ENCODE data around the gene PVALB. TPM values are rescaled to one million over a fixed set of nuclear protein-coding genes. Genes with fewer than 3 reads are reported as not detected.

Gene PVALB
- total RNA-seq, 1 donor, result not detected

- Histone ChIP-seq H2AFZ (ENCODE audit: low read length) (peak overlapping the region; percentile 77), H4K20me1 (ENCODE audit: insufficient read depth, low read length) (no peaks in the 10 kb centered on the region), H3K79me2 (ENCODE audit: insufficient read depth, low read length) (no peaks in the 10 kb centered on the region), H3K4me2 (ENCODE audit: insufficient read depth, low read length) (peak overlapping the region; percentile 19), H3K27me3 (ENCODE audit: insufficient read depth, low read length) (peaks cover 50% of the 10 kb centered on the region), H3K27ac (ENCODE audit: low read depth, low read length) (no peak overlapping the region), H3K4me3 (ENCODE audit: insufficient read depth, low read length) (no peak overlapping the region), H3K36me3 (ENCODE audit: insufficient read depth, low read length) (no peaks in the 10 kb centered on the region), H3K4me1 (ENCODE audit: insufficient read depth, low read length) (peaks cover 8% of the 10 kb centered on the region), H3K9me3 (ENCODE audit: low read depth, low read length) (no peaks in the 10 kb centered on the region)
- DNase-seq (ENCODE audit: insufficient read length, low spot score, missing footprints), result no peak
- peak; percentile 72 for TF ChIP-seq CTCF (IDR thresholded peaks at IDR 0.05; ENCODE audit: extremely low read depth, low read depth, low read length)
These were observed 36.7 kb upstream of the PVALB start for GRCh38 chr22:36853407-36854099.

DNA sequence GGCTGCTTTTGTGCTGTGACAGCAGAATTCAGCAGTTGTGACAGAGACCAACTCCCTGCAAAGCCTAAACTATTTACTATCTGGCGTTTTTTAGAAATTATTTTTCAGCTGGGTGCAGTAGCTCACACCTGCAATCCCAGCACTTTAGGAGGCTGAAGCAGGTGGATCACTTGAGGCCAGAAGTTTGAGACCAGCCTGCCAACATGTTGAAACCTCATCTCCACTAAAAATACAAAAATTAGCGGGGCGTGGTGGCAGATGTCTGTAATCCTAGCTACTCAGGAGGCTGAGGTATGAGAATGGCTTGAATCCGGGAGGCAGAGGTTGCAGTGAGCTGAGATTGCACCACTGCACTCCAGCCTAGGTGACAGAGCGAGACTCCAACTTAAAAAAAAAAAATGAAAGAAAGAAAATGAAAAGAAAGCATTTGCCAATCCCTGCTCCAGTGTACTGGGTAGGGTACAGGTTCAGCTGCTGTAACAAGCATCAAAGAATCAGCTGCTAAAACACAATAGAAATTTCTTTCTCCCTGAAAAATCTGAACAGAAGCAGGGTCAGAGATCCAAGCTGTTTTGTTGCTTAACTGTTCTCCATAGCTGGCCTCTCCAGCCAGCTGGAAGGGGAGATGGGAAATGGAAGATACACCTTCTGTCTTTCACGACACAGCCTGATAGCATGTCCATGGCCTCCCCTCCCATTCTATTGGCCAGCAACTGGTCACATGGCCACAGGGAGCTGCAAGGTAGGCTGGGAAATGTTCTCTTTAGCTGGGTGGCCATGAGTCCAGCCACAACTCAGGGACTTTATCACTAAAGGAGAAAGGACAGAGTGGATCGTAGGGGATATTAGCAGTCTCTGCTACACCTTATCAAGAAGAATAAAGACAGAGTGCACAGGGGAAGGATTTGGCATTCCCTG is 35.5 kb upstream of the PVALB start:
- Histone ChIP-seq H3K4me2 (ENCODE audit: insufficient read depth, low read length) (no peak overlapping the region), H4K20me1 (ENCODE audit: insufficient read depth, low read length) (no peaks in the 10 kb centered on the region), H2AFZ (ENCODE audit: low read length) (no peak overlapping the region), H3K79me2 (ENCODE audit: insufficient read depth, low read length) (no peaks in the 10 kb centered on the region), H3K27me3 (ENCODE audit: insufficient read depth, low read length) (peaks cover 46% of the 10 kb centered on the region), H3K4me1 (ENCODE audit: insufficient read depth, low read length) (peaks cover 8% of the 10 kb centered on the region), H3K4me3 (ENCODE audit: insufficient read depth, low read length) (no peak overlapping the region), H3K36me3 (ENCODE audit: insufficient read depth, low read length) (no peaks in the 10 kb centered on the region), H3K27ac (ENCODE audit: low read depth, low read length) (no peak overlapping the region), H3K9me3 (ENCODE audit: low read depth, low read length) (no peaks in the 10 kb centered on the region)
- no peak for DNase-seq (ENCODE audit: insufficient read length, low spot score, missing footprints)
- no peak for TF ChIP-seq CTCF (IDR thresholded peaks at IDR 0.05; ENCODE audit: extremely low read depth, low read depth, low read length)

DNA sequence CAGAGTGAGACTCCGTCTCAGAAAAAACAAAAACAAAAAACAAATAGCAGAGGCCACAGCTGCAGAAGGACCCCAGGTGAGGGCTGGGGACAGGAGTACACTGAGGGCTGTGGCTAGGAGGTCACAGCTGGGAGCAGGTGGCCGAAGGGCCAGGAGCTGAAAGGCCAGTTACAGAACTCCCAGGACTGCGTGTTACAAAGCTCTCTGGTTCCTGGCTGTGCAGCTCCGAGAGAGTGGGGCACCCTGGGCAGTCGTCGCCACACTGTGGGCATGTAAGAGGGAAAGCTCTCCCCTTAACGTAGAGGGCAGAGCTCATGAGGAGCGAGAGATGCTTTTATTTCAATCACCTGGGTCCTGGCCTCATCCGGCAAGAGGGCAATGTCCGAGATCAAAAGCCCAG is 33.8 kb upstream of the PVALB start:
- H3K4me3 ChIP-seq (ENCODE audit: insufficient read depth, low read length), result no peak overlapping the region
- DNase-seq (ENCODE audit: insufficient read length, low spot score, missing footprints), result no peak
- H3K4me2 ChIP-seq (ENCODE audit: insufficient read depth, low read length), result no peak overlapping the region
- no peaks in the 10 kb centered on the region for H3K79me2 ChIP-seq (ENCODE audit: insufficient read depth, low read length)
- H3K27me3 ChIP-seq (ENCODE audit: insufficient read depth, low read length), result peaks cover 46% of the 10 kb centered on the region
- H3K36me3 ChIP-seq (ENCODE audit: insufficient read depth, low read length), result no peaks in the 10 kb centered on the region
- TF ChIP-seq CTCF (IDR thresholded peaks at IDR 0.05; ENCODE audit: extremely low read depth, low read depth, low read length), result no peak
- H4K20me1 ChIP-seq (ENCODE audit: insufficient read depth, low read length), result no peaks in the 10 kb centered on the region
- no peak overlapping the region for H3K27ac ChIP-seq (ENCODE audit: low read depth, low read length)
- peaks cover 2% of the 10 kb centered on the region for H3K4me1 ChIP-seq (ENCODE audit: insufficient read depth, low read length)
- no peak overlapping the region for H2AFZ ChIP-seq (ENCODE audit: low read length)
- no peaks in the 10 kb centered on the region for H3K9me3 ChIP-seq (ENCODE audit: low read depth, low read length)

- Histone ChIP-seq H4K20me1 (ENCODE audit: insufficient read depth, low read length) (no peaks in the 10 kb centered on the region), H3K27ac (ENCODE audit: low read depth, low read length) (no peak overlapping the region), H2AFZ (ENCODE audit: low read length) (no peak overlapping the region), H3K9me3 (ENCODE audit: low read depth, low read length) (no peaks in the 10 kb centered on the region), H3K4me2 (ENCODE audit: insufficient read depth, low read length) (no peak overlapping the region), H3K4me3 (ENCODE audit: insufficient read depth, low read length) (no peak overlapping the region), H3K4me1 (ENCODE audit: insufficient read depth, low read length) (no peaks in the 10 kb centered on the region), H3K27me3 (ENCODE audit: insufficient read depth, low read length) (peaks cover 46% of the 10 kb centered on the region), H3K36me3 (ENCODE audit: insufficient read depth, low read length) (no peaks in the 10 kb centered on the region), H3K79me2 (ENCODE audit: insufficient read depth, low read length) (no peaks in the 10 kb centered on the region)
- no peak for TF ChIP-seq CTCF (IDR thresholded peaks at IDR 0.05; ENCODE audit: extremely low read depth, low read depth, low read length)
- DNase-seq (ENCODE audit: insufficient read length, low spot score, missing footprints), result no peak
These were observed 33.2 kb upstream of the PVALB start for GRCh38 chr22:36850056-36850455.

Measured in osteoblast (primary cell).